ENCODE data around the gene CORIN.
"Not testable (repeated sequence)": the region's sequence is repeated elsewhere in the genome, so short reads cannot be mapped to it uniquely, and the experiment has no call there.

The CORIN gene

GRCh38 chr4:47771020-47771419 is 66.8 kb downstream of the CORIN start:
- no peak for ATAC-seq
- no peak for TF ChIP-seq ZNF8 (CRISPR knock-in tag; IDR thresholded peaks at IDR 0.05)
- TF ChIP-seq PATZ1 (CRISPR knock-in tag; IDR thresholded peaks at IDR 0.05; ENCODE audit: borderline replicate concordance) = no peak
- no peak for TF ChIP-seq ZFP30 (CRISPR knock-in tag; IDR thresholded peaks at IDR 0.05)
- TF ChIP-seq ZNF565 (CRISPR knock-in tag; conservative IDR thresholded peaks at IDR 0.05; ENCODE audit: low read depth) = no peak
- no peak for TF ChIP-seq ISL1 (CRISPR knock-in tag; IDR thresholded peaks at IDR 0.05)
- no peak for TF ChIP-seq RARB (CRISPR knock-in tag; IDR thresholded peaks at IDR 0.05)
- TF ChIP-seq CSDC2 (CRISPR knock-in tag; IDR thresholded peaks at IDR 0.05) = no peak
- TF ChIP-seq GLIS3 (CRISPR knock-in tag; IDR thresholded peaks at IDR 0.05) = no peak
- no peak for TF ChIP-seq TCF4 (CRISPR knock-in tag; IDR thresholded peaks at IDR 0.05; ENCODE audit: borderline replicate concordance)
- no peak for TF ChIP-seq ZFP3 (CRISPR knock-in tag; IDR thresholded peaks at IDR 0.05)
- TF ChIP-seq CREB5 (CRISPR knock-in tag; IDR thresholded peaks at IDR 0.05; ENCODE audit: low read depth) = no peak
- no peak for TF ChIP-seq TSHZ2 (CRISPR knock-in tag; IDR thresholded peaks at IDR 0.05)
- no peak for TF ChIP-seq POU6F1 (CRISPR knock-in tag; IDR thresholded peaks at IDR 0.05; ENCODE audit: borderline replicate concordance, low read depth)
- TF ChIP-seq BACH2 (CRISPR knock-in tag; IDR thresholded peaks at IDR 0.05; ENCODE audit: borderline replicate concordance) = no peak

- ATAC-seq = not testable (repeated sequence)
Measured at GRCh38 chr4:47767956-47768355, 69.9 kb downstream of the CORIN start.

- no peak for TF ChIP-seq TSHZ2 (CRISPR knock-in tag; IDR thresholded peaks at IDR 0.05)
- TF ChIP-seq ARNTL (CRISPR knock-in tag; IDR thresholded peaks at IDR 0.05; ENCODE audit: borderline replicate concordance, low read depth) = no peak
- TF ChIP-seq OSR1 (CRISPR knock-in tag; IDR thresholded peaks at IDR 0.05) = no peak
- no peak for TF ChIP-seq GLIS3 (CRISPR knock-in tag; IDR thresholded peaks at IDR 0.05)
- no peak for TF ChIP-seq CSRNP3 (CRISPR knock-in tag; IDR thresholded peaks at IDR 0.05)
Measured at GRCh38 chr4:47763279-47763678, 74.6 kb downstream of the CORIN start.

More at GRCh38 chr4:47763279-47763678, 74.6 kb downstream of the CORIN start:
- no peak for ATAC-seq

All from SK-N-SH treated with all-trans-retinoic acid at 6 μM for 48 hours (cell line).